Kidney epithelial cell (primary cell): ENCODE measurements around the gene MRPS34. TPM values are rescaled to one million over a fixed set of nuclear protein-coding genes. Genes with fewer than 3 reads are reported as not detected.

Experiments
- DNase-seq: peaks from one replicate; pipeline ENCODE4 v3.0.0-alpha.2; 2010; ENCODE audit warnings: low read depth
- H3K27me3 ChIP-seq: 2 replicates; pipeline ENCODE4 v1.6.0; 2011; ENCODE audit warnings: low read length; ENCODE audit not compliant: control insufficient read depth, insufficient read depth
- H3K36me3 ChIP-seq: 2 replicates; pipeline ENCODE4 v1.5.1; 2011; ENCODE audit warnings: low read length; ENCODE audit not compliant: control insufficient read depth, insufficient read depth
- H3K4me3 ChIP-seq: 2 replicates; pipeline ENCODE4 v1.5.1; 2011; ENCODE audit warnings: low read depth, mild to moderate bottlenecking, control low read depth, low read length
- CTCF ChIP-seq: IDR thresholded peaks from 2 replicates; pipeline ENCODE4 v1.5.1; 2011; ENCODE audit warnings: mild to moderate bottlenecking, moderate library complexity, low read length, control low read depth, inconsistent platforms; ENCODE audit not compliant: insufficient read depth, poor library complexity, severe bottlenecking
- total RNA-seq: library from RNA; depleted of rRNA; stranded (reverse); fragments of >200 nt; gene quantifications from 2 replicates; pipeline ENCODE4 v1.2.3, GENCODE V29; 2015

The MRPS34 gene
- total RNA-seq, 1 donor from 2014 or later: 108 TPM

GRCh38 chr16:1762879-1763520, 9.9 kb downstream of the MRPS34 start:
- H3K36me3 ChIP-seq: peaks cover 2% of the 10 kb centered on the region

GRCh38 chr16:1762196-1762878, 10.6 kb downstream of the MRPS34 start:
- Histone ChIP-seq H3K4me3 (no peak overlapping the region), H3K27me3 (no peaks in the 10 kb centered on the region), H3K36me3 (no peaks in the 10 kb centered on the region)
- DNase-seq: no peak
- no peak for TF ChIP-seq CTCF

More at GRCh38 chr16:1762879-1763520, 9.9 kb downstream of the MRPS34 start:
- DNase-seq: no peak
- no peaks in the 10 kb centered on the region for H3K27me3 ChIP-seq
- no peak overlapping the region for H3K4me3 ChIP-seq
- TF ChIP-seq CTCF: no peak

GRCh38 chr16:1761751-1762150, 11.2 kb downstream of the MRPS34 start:
- DNase-seq: no peak
- TF ChIP-seq CTCF: no peak
- H3K4me3 ChIP-seq: no peak overlapping the region
- H3K36me3 ChIP-seq: no peaks in the 10 kb centered on the region
- no peaks in the 10 kb centered on the region for H3K27me3 ChIP-seq

GRCh38 chr16:1760911-1761310, 12.0 kb downstream of the MRPS34 start:
- Histone ChIP-seq H3K4me3 (no peak overlapping the region), H3K36me3 (no peaks in the 10 kb centered on the region), H3K27me3 (no peaks in the 10 kb centered on the region)
- no peak for DNase-seq
- no peak for TF ChIP-seq CTCF

GRCh38 chr16:1759511-1759910, 13.4 kb downstream of the MRPS34 start:
- DNase-seq: no peak
- Histone ChIP-seq H3K27me3 (no peaks in the 10 kb centered on the region), H3K36me3 (peaks cover 2% of the 10 kb centered on the region), H3K4me3 (no peak overlapping the region)
- no peak for TF ChIP-seq CTCF

- Histone ChIP-seq H3K27me3 (no peaks in the 10 kb centered on the region), H3K4me3 (no peak overlapping the region), H3K36me3 (peaks cover 2% of the 10 kb centered on the region)
- no peak for TF ChIP-seq CTCF
- DNase-seq: no peak
Observed at GRCh38 chr16:1758923-1759322, 14.0 kb downstream of the MRPS34 start.
